Vagina (tissue), 2 donors: ENCODE data around the gene CYP11A1. TPM values are rescaled to one million over a fixed set of nuclear protein-coding genes. Genes with fewer than 3 reads are reported as not detected.

ENCODE experiments used
- DNase-seq, 2 donors: peaks; one replicate each; pipeline ENCODE4 v3.0.0-alpha.2; 2017; ENCODE audit errors: extremely low spot score in 2 of 2
- H3K27ac ChIP-seq: fragments of 200-600 bp; sonication (generic); one replicate; pipeline ENCODE4 v1.5.1; 2019
- H3K27me3 ChIP-seq: fragments of 200-600 bp; sonication (generic); one replicate; pipeline ENCODE4 v1.5.1; 2019
- H3K36me3 ChIP-seq, 2 donors: fragments of 200-600 bp; sonication (generic); one replicate each; pipeline ENCODE4 v1.5.1; 2017 to 2019
- H3K4me1 ChIP-seq: fragments of 200-600 bp; sonication (generic); one replicate; pipeline ENCODE4 v1.5.1; 2019
- H3K4me3 ChIP-seq, 2 donors: fragments of 200-600 bp; sonication (generic); 1 replicate in 1 of 2; 2 replicates in 1 of 2; pipeline ENCODE4 v1.5.1; 2016 to 2019
- H3K9me3 ChIP-seq: fragments of 200-600 bp; sonication (generic); one replicate; pipeline ENCODE4 v1.5.1; 2019
- POLR2A ChIP-seq, 2 donors: fragments of 450-650 bp; IDR thresholded peaks; one replicate each; pipeline ENCODE4 v1.6.1; 2017; ENCODE audit warnings: antibody characterized with exemption in 2 of 2, mild to moderate bottlenecking in 2 of 2, moderate library complexity in 2 of 2
- POLR2AphosphoS5 ChIP-seq, 2 donors: sonication (generic); formaldehyde crosslinking; IDR thresholded peaks; one replicate each; pipeline ENCODE4 v1.9.0; 2017; ENCODE audit warnings: antibody characterized with exemption in 2 of 2, mild to moderate bottlenecking in 2 of 2, low read depth in 1 of 2; ENCODE audit not compliant: insufficient read depth in 1 of 2
- intact Hi-C: fragments of 100-400 bp; cut with DNase I; formaldehyde crosslinking; loops from one replicate; pipeline ENCODE4 v1.15.1; 2023
- total RNA-seq: library from RNA; depleted of rRNA; stranded (reverse); fragments of >200 nt; gene quantifications from one replicate; pipeline ENCODE4 v1.2.3, GENCODE V29; 2016
- TF ChIP-seq, protein P1 (sequence below), 3 experiments: fragments of 450-650 bp in 2 of 3; fragments of 200-600 bp in 1 of 3; sonication (generic) in 1 of 3; IDR thresholded peaks; one replicate each; pipeline ENCODE4 v1.5.1; 2017 to 2019; ENCODE audit warnings: antibody characterized with exemption in 3 of 3, mild to moderate bottlenecking in 2 of 3, moderate library complexity in 2 of 3

Gene CYP11A1
- total RNA-seq, 1 donor from 2014 or later, result 8.8 TPM

DNA sequence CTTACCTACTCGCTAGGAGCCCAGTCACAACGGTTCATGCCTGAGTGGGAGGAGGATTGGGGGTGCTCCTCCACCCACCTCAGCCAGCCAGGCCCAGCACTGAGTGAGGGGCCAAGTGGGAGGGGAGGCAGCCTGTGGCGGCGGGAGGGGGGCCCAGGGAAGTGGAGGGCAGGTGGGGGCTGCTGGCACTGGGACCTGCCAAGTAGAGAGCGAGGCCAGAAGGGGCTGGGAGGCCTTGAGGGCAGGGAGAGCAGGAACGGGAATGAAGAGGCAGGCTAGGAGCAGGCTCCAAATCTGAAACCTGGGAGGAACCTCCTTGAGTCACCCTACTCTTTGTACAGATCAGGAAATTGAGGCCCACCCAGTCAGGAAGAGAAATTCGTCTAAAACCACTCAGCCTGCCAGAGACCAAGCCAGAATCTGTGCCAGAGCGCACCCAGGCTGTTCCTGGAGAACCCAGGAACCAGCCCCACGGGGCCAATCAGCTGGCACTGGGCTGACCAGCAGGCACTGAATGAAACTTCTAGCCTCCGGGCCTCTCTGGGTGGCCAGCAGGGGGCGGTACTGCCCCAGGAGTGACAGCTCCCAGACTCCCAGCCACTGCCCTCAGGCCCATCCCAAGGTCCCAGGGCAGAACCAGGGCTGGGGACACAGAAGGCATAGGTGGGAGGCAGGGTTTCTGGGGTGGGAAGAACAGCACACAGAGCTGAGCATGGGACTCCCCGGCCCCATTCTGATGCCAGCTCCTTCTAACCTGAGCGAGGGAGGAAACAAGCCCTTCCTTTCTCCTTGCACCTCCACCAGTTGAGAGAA lies 14.8 kb upstream of the CYP11A1 start:
- no peaks in the 10 kb centered on the region for H3K27me3 ChIP-seq
- TF ChIP-seq, protein P1, sequence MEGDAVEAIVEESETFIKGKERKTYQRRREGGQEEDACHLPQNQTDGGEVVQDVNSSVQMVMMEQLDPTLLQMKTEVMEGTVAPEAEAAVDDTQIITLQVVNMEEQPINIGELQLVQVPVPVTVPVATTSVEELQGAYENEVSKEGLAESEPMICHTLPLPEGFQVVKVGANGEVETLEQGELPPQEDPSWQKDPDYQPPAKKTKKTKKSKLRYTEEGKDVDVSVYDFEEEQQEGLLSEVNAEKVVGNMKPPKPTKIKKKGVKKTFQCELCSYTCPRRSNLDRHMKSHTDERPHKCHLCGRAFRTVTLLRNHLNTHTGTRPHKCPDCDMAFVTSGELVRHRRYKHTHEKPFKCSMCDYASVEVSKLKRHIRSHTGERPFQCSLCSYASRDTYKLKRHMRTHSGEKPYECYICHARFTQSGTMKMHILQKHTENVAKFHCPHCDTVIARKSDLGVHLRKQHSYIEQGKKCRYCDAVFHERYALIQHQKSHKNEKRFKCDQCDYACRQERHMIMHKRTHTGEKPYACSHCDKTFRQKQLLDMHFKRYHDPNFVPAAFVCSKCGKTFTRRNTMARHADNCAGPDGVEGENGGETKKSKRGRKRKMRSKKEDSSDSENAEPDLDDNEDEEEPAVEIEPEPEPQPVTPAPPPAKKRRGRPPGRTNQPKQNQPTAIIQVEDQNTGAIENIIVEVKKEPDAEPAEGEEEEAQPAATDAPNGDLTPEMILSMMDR (IDR thresholded peaks at IDR 0.05), result peak; percentile 62 to 81 (median 80)
- TF ChIP-seq POLR2A (IDR thresholded peaks at IDR 0.05) (no peak), POLR2AphosphoS5 (IDR thresholded peaks at IDR 0.05; ENCODE audit: insufficient read depth in 1 of 2, low read depth in 1 of 2) (no peak)
- intact Hi-C loops, result loop anchor here (2.0 kb wide), 1 partner anchor 53 kb away; no protein-coding TSS in a partner anchor
- no peaks in the 10 kb centered on the region for H3K36me3 ChIP-seq
- no peaks in the 10 kb centered on the region for H3K4me1 ChIP-seq
- no peaks in the 10 kb centered on the region for H3K9me3 ChIP-seq
- H3K4me3 ChIP-seq, result no peak overlapping the region
- no peak overlapping the region for H3K27ac ChIP-seq
- DNase-seq, result no peak

DNA sequence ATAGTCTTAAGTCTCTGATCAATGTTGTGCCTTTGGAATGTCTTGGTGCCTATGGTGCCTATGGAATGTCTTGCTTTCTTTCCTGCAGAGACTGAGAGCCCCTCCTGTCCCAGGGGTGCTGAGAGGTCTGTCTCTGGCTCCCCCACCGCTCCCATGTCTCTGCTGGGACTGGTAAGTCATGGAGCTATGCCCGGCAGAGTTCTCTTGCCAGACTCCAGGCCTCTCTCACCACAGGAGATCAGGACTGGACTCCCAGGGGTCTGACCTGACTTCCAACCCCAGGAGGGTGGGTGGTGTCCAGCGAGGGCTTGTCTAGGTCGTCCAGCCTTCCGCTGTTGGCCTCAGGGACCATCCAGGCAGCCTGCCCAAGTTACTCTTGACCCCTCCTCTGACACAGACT lies 14.0 kb upstream of the CYP11A1 start:
- Histone ChIP-seq H3K27ac (no peak overlapping the region), H3K4me3 (no peak overlapping the region), H3K36me3 (no peaks in the 10 kb centered on the region), H3K4me1 (no peaks in the 10 kb centered on the region), H3K27me3 (no peaks in the 10 kb centered on the region), H3K9me3 (no peaks in the 10 kb centered on the region)
- TF ChIP-seq, protein P1 (IDR thresholded peaks at IDR 0.05), result no peak
- TF ChIP-seq POLR2A (IDR thresholded peaks at IDR 0.05) (no peak), POLR2AphosphoS5 (IDR thresholded peaks at IDR 0.05; ENCODE audit: insufficient read depth in 1 of 2, low read depth in 1 of 2) (no peak)
- intact Hi-C loops, result no loop called here
- no peak for DNase-seq

DNA sequence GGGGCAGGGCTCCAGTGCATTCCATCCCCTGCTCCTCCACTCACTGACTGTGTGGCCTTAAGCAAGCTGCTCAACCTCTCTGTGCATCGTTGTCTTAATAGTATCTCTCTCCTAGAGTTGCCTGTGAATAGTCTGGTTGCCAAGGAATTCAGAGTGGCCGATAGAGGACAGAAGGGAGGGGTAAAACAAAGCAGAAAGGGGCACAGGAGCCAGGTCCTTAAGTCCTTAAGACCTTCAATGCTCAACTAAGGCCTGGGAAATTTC lies 13.7 kb upstream of the CYP11A1 start:
- Histone ChIP-seq H3K27ac (no peak overlapping the region), H3K9me3 (no peaks in the 10 kb centered on the region), H3K4me1 (no peaks in the 10 kb centered on the region), H3K27me3 (no peaks in the 10 kb centered on the region), H3K4me3 (no peak overlapping the region), H3K36me3 (no peaks in the 10 kb centered on the region)
- intact Hi-C loops, result no loop called here
- TF ChIP-seq POLR2A (IDR thresholded peaks at IDR 0.05) (no peak), POLR2AphosphoS5 (IDR thresholded peaks at IDR 0.05; ENCODE audit: insufficient read depth in 1 of 2, low read depth in 1 of 2) (no peak)
- TF ChIP-seq, protein P1 (IDR thresholded peaks at IDR 0.05), result no peak
- no peak for DNase-seq

DNA sequence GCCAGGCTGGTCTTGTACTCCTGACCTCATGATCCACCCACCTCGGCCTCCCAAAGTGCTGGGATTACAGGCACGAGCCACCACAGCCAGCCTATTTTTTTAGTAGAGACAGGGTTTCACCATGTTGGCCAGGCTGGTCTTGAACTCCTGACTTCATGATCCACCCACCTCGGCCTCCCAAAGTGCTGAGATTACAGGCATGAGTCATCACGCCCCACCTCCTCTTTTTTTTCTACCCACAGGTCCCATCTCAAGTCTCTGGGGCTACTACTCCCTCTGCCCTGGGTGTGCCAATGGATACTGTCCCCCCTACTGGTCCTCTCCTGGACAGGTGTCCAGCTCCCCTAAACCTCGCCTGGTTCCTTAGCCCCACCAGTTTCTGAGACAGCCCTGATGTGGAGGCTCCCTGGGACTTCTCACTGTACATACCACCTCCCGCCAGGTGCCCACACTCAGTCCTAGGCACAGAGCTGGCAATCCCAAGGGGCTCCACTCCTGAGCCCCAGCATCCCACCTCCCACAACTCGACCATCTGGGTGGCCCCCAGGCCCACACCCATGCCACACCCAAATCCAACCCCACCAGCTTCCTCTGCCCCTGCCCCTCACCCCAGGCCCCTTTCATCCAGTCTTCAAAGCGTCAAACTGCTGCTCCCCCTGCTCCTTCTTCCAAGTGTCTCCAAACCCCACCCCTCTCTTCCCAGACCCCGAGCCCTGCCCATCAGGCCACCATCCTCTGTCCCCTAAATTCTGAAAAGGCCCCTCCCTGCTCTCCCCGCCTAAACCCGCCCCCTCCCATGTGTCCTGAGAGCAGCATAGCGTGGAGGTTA lies 13.1 kb upstream of the CYP11A1 start:
- Histone ChIP-seq H3K27ac (no peak overlapping the region), H3K9me3 (no peaks in the 10 kb centered on the region)
- intact Hi-C loops, result no loop called here

More for the DNA sequence above, 13.1 kb upstream of the CYP11A1 start:
- no peaks in the 10 kb centered on the region for H3K27me3 ChIP-seq
- TF ChIP-seq POLR2A (IDR thresholded peaks at IDR 0.05) (no peak), POLR2AphosphoS5 (IDR thresholded peaks at IDR 0.05; ENCODE audit: insufficient read depth in 1 of 2, low read depth in 1 of 2) (no peak)
- TF ChIP-seq, protein P1 (IDR thresholded peaks at IDR 0.05), result no peak
- DNase-seq, result no peak
- no peak overlapping the region for H3K4me3 ChIP-seq
- no peaks in the 10 kb centered on the region for H3K4me1 ChIP-seq
- H3K36me3 ChIP-seq, result no peaks in the 10 kb centered on the region
